Renal cortical epithelial cell (primary cell): ENCODE measurements around the gene CIDEC. TPM values are rescaled to one million over a fixed set of nuclear protein-coding genes. Genes with fewer than 3 reads are reported as not detected.
"Not testable (repeated sequence)": the region's sequence is repeated elsewhere in the genome, so short reads cannot be mapped to it uniquely, and the experiment has no call there.

Experiments used
- DNase-seq: peaks from one replicate; pipeline ENCODE4 v3.0.0-alpha.2; 2011; ENCODE audit warnings: low read depth
- total RNA-seq: library from RNA; depleted of rRNA; stranded (reverse); fragments of >200 nt; gene quantifications from 2 replicates; pipeline ENCODE4 v1.2.3, GENCODE V29; 2014

CIDEC gene
- total RNA-seq, 1 donor from 2014 or later = 0.10 TPM

- not testable (repeated sequence) for DNase-seq
Measured at GRCh38 chr3:9876255-9876654, 3.8 kb downstream of the CIDEC start.

- no peak for DNase-seq
Measured at GRCh38 chr3:9875448-9875847, 4.6 kb downstream of the CIDEC start.

DNA sequence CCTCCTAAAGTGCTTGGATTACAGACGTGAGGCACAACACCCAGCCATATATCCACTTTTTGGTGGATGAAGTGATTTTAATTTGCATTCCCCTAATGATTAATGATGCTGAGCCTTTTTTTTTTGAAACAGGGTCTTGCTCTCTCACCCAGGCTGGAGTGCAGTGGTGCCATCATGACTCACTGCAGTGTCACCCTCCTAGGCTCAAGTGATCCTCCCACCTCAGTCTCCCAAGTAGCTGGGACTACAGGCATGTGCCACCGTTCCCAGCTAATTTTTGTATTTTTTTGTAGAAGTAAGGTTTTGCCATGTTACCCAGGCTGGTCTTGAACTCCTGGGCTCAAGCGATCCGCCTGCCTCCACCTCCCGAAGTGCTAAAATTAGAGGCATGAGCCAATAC lies 8.0 kb downstream of the CIDEC start:
- DNase-seq = not testable (repeated sequence)

DNA sequence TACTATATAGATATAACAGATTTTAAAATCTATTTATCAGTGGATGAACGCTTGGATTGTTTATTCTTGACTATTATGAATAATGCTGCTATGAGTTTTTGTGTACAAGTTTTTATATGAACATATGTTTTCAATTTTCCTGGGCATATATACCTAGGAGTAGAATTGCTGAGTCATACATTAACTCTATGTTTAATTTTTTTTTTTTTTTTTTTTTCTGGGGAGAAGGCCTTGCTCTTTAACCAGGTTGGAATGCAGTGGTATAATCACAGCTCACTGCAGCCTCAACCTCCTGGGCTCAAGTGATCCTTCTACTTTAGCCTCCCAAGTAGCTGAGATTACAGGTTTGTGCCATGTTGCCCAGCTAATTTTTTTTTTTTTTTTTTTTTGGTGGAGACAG lies 9.1 kb downstream of the CIDEC start:
- DNase-seq = peak; percentile 43

GRCh38 chr3:9869955-9870354 lies 10.1 kb downstream of the CIDEC start:
- no peak for DNase-seq

- no peak for DNase-seq
Measured at GRCh38 chr3:9867106-9867505, 12.9 kb downstream of the CIDEC start.

GRCh38 chr3:9866639-9867038 lies 13.4 kb downstream of the CIDEC start:
- DNase-seq = no peak

GRCh38 chr3:9865125-9865637 lies 14.9 kb downstream of the CIDEC start:
- not testable (repeated sequence) for DNase-seq

DNA sequence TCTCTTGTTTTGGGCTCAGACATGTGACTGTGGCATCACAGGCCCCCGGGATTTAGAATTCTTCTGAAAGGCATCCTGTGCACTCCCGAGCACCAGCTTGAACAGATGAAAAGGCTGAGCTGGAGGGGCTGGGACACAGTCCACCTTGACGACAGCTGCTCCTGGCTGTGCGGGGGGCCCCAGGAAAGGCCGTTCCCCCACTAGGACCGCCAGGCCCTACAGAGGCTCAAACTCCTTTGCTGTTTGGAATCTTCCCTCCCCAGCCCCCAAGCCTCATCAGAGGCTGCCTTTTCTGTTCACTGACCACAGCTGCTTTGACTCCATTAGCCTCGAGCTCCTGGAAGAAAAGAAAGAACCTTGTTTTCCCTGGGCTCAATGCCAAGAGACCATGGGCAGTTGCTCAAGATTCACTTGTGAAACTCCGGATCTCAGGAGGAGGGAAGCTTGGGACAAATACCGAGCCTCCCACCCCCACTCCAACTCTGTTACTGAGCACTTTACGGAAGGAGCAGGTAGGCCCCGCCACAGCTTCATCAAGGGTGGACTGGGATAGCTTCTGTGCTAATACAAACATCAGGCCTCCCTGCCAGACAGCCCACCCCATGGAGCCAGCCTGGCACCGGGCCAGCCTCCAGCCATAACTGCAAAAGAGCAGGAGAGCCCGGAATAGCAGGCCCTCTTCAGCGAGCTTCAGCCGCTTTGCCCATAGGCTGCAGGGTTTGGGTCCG lies 15.7 kb downstream of the CIDEC start:
- peak; percentile 95 for DNase-seq

- DNase-seq = no peak
Measured at GRCh38 chr3:9863058-9863772, 16.8 kb downstream of the CIDEC start.

- DNase-seq = no peak
Measured at GRCh38 chr3:9862391-9863057, 17.5 kb downstream of the CIDEC start.

GRCh38 chr3:9861626-9862130 lies 18.4 kb downstream of the CIDEC start:
- no peak for DNase-seq

DNA sequence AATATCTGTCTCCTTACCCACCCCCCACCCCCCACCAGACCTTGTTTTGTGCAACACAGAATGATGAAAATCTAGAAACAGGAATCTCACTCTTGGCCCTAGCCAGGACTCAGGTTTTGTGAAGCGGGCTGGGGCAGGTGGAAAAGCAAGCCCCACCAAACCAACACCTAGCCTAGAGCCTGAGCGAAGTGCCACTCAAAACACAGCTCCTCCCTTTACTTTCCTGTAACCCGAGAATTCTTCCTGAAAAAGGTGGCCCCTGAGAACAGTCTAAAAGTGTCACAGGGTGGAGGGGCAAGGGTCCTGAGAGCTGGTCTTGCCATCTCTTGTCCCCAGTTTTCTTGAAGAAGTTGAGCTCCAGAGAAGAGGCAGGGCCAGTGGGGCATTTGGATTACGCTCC lies 18.9 kb downstream of the CIDEC start:
- DNase-seq = no peak

DNA sequence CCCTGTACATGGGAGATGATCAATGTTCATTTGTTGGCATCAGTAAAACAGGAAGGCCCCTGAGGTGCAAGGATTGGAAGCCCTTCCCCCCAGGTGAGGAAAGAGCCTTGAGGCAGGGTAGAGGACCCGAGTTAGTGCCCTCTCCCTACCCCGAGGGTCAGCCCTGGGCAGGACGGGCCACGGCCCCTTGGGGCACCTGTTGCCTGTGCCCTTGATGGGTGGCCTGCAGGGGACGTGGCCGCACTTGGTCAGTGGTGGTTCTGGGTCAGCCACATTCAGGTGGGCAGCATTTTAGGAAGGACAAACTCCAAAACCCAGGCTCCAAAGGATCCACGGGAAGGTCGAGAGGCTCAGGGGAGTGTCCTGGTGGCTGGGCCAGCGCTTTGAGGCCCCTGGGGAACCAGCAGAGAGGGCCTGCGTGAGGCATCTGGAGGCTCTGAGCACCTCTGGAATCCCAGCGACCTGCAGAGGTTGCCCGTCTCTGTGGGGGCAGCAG lies 20.5 kb downstream of the CIDEC start:
- no peak for DNase-seq

GRCh38 chr3:9855594-9855993 lies 24.5 kb downstream of the CIDEC start:
- DNase-seq = no peak

DNA sequence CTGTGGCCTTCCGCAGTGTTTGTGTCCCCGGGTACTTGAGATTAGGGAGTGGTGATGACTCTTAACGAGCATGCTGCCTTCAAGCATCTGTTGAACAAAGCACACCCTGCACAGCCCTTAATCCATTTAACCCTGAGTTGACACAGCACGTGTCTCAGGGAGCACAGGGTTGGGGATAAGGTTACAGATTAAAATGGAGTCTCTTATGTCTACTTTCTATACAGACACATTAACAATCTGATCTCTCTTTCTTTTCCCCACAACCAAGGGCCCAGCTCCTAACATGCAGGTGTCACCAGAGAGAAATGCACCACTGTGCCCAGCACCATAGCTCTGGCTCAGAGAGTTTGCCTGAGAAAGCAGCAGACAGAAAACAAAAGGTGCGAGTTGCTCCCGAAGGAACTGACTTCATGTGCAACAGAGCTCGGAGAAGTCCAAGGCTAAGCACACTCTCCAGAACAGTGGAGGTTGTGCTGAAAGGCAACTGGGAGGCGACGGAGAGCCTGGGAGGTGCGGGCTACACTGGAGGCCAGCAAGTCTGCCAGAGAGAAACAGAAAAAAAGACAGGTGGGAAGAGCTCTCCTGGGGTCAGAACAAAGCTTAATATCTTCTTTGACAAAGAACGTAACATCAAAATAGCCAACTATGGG lies 25.6 kb downstream of the CIDEC start:
- DNase-seq = not testable (repeated sequence)

GRCh38 chr3:9852528-9852927 lies 27.5 kb downstream of the CIDEC start:
- DNase-seq = no peak

GRCh38 chr3:9851926-9852325 lies 28.1 kb downstream of the CIDEC start:
- DNase-seq = peak; percentile 47

GRCh38 chr3:9851383-9851782 lies 28.7 kb downstream of the CIDEC start:
- DNase-seq = not testable (repeated sequence)

DNA sequence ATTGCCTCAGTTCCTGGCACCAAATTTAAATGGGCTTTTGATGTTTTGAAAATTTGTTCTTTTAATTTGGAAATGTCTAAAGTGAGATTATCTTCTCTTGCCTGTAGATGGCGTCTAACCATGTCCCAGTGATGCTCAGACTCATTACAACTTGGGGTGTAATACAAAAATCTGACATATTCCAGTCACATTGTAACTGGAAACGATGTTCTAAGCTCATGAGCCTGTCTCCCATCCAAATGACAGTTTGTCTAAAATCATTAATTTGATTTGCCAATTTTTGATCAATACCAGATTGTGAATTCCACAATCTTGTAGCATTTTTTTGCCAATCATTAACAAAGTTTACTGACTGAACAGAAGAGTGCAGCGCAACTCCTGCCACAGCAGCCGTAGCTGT lies 31.2 kb downstream of the CIDEC start:
- DNase-seq = peak; percentile 32

GRCh38 chr3:9847870-9848269 lies 32.2 kb downstream of the CIDEC start:
- DNase-seq = not testable (repeated sequence)
